Neural progenitor cell (in vitro differentiated cells): ENCODE data around the gene LRFN4.

ENCODE experiments used
- EZH2 ChIP-seq: fragments of 200-600 bp; sonication (generic); IDR thresholded peaks from 2 replicates; pipeline ENCODE4 v1.6.1; 2017; ENCODE audit warnings: antibody characterized with exemption, mild to moderate bottlenecking, moderate library complexity
- EZH2phosphoT487 ChIP-seq: fragments of 200-600 bp; sonication (generic); IDR thresholded peaks from 2 replicates; pipeline ENCODE4 v1.6.1; 2017; ENCODE audit warnings: antibody characterized with exemption
- TF ChIP-seq, protein P1 (sequence below): fragments of 200-600 bp; sonication (generic); IDR thresholded peaks from 2 replicates; pipeline ENCODE4 v1.5.1; 2017; ENCODE audit warnings: antibody characterized with exemption, mild to moderate bottlenecking

DNA sequence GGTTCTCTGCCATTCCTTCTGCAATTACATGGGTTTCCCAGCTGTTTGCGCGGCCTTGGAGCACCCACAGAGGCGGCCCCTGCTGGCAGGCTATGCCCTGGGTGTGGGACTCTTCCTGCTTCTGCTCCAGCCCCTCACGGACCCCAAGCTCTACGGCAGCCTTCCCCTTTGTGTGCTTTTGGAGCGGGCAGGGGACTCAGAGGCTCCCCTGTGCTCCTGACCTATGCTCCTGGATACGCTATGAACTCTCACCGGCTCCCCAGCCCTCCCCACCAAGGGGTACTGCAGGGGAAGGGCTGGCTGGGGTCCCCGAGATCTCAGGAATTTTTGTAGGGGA lies 11.0 kb upstream of the LRFN4 start:
- TF ChIP-seq, protein P1, sequence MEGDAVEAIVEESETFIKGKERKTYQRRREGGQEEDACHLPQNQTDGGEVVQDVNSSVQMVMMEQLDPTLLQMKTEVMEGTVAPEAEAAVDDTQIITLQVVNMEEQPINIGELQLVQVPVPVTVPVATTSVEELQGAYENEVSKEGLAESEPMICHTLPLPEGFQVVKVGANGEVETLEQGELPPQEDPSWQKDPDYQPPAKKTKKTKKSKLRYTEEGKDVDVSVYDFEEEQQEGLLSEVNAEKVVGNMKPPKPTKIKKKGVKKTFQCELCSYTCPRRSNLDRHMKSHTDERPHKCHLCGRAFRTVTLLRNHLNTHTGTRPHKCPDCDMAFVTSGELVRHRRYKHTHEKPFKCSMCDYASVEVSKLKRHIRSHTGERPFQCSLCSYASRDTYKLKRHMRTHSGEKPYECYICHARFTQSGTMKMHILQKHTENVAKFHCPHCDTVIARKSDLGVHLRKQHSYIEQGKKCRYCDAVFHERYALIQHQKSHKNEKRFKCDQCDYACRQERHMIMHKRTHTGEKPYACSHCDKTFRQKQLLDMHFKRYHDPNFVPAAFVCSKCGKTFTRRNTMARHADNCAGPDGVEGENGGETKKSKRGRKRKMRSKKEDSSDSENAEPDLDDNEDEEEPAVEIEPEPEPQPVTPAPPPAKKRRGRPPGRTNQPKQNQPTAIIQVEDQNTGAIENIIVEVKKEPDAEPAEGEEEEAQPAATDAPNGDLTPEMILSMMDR = no peak
- TF ChIP-seq EZH2 = no peak
- no peak for TF ChIP-seq EZH2phosphoT487
